NCI-H460 (cell line): ENCODE measurements around the gene RPL3. TPM values are rescaled to one million over a fixed set of nuclear protein-coding genes. Genes with fewer than 3 reads are reported as not detected.

Experiments used
- DNase-seq: peaks from one replicate; pipeline ENCODE4 v3.0.0-alpha.2; 2016; ENCODE audit warnings: low read depth; ENCODE audit errors: extremely low read depth
- total RNA-seq: library from RNA; depleted of rRNA; stranded (reverse); fragments of >200 nt; shearing (Covaris generic); gene quantifications from 2 replicates; pipeline ENCODE4 v1.2.3, GENCODE V29; 2014

The RPL3 gene
- total RNA-seq, 1 experiment from 2014 or later = 2,502 TPM

DNA sequence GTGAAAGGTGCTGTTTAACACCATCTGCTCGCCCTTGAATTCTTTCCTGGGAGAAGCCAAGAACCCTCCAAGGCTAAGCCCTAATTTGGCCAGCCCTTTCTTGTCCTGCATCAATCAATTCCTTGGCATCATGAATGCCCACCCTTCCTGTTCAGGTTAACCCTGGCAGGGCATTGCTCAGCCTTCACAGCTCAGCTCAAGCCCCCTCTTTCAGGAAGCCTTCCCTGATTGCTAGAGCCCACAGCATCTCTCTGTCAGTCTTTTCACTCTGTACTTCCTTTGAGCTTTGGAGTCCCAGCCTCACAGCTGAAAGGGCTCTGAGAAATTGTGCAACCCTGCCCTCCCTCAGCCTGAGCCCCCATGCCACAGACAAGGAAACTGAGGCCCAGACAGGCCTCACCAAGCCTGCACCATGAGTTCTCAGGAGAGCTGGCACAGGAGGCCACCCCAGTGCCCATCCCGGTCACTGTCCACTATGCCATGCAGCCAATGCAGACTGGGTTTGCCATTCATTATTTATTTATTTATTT, 16.9 kb downstream of the RPL3 start:
- no peak for DNase-seq

- DNase-seq = no peak
These were observed 17.5 kb downstream of the RPL3 start for GRCh38 chr22:39301926-39302325.

DNA sequence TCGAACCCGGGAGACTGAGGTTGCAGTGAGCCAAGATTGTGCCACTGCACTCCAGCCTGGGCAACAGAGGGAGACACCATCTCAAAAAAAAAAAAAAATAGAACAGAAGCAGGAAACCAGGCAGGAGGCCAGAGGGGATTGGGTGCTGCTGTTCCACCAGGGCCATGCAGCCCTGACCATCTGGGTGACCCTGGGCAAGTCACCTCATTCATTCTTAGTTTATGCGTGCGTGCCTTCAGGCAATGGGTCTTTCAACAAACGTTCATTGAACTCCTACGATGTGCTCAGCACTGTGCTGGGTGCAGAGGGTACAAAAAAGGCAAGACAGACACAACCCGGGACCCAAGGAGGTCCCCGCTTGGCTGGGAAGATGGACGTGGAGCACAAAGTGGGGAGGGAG, 18.3 kb downstream of the RPL3 start:
- DNase-seq = no peak

DNA sequence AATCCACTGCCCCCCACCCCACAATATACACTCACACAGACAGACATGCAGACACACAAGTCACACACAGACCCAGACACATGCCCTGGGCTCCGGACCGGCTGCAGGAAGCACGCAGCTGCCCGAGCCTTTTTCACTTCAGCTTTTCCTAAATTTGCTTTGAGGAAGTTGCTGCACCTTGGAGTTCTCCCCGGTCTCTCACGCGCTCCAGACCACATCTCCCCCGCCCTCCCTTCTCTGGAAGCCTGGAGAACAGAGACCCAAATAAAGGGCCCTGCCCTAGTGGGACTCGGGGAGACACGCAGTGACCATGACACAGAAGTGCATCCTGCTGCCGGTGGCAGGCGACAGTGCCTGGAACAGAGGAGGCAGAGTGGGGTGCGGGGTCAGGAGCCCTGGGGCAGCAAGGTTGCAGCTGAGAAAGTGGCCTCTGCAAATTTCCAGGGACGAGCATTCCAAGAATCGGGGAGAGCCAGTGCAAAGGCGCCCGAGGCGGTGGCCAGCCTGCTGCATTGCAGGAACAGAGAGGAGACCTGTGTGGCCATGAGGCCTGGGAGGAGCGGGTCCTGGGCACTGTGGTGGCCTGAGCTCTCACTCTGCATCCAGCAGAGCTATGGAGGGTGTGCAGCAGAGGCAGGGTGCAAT, 19.1 kb downstream of the RPL3 start:
- no peak for DNase-seq

GRCh38 chr22:39299829-39300178, 19.6 kb downstream of the RPL3 start:
- DNase-seq = no peak

DNA sequence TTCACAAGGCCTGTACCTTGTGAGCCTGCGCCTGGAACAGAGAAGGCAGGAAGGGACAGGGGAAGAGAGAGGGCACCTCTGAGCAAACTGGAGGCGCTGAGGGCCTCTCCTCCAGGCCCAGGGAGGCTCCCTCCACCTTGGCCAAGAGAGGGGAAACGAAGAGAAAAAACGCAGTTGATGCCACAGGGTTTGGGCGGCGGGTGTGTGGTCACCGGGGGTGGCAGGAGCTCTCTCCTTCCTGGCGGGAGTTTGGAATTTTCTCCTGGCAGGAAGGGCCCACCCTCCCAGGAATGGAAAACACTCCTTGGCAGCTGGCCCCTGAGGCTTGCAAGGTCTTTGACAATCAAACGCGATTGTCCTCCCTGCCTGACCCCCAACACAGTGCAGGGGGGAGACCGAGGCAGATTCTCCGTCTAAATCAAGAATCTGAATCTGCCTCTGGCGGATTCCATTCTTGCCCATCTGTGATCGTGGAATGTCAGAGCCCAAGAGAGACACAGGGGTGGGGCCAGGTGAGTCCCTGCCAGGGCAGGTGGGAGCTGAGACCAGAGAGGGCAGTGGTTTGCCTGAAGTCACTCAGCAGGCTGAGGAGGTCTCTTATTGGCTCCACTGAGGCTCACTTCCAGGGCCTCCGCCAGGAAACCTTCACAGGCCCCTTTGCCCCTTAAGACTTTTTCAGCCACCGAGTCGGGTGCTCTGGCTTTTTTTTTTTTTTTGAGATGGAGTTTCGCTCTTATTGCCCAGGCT, 21.0 kb downstream of the RPL3 start:
- no peak for DNase-seq

GRCh38 chr22:39297490-39298240, 21.8 kb downstream of the RPL3 start:
- no peak for DNase-seq

DNA sequence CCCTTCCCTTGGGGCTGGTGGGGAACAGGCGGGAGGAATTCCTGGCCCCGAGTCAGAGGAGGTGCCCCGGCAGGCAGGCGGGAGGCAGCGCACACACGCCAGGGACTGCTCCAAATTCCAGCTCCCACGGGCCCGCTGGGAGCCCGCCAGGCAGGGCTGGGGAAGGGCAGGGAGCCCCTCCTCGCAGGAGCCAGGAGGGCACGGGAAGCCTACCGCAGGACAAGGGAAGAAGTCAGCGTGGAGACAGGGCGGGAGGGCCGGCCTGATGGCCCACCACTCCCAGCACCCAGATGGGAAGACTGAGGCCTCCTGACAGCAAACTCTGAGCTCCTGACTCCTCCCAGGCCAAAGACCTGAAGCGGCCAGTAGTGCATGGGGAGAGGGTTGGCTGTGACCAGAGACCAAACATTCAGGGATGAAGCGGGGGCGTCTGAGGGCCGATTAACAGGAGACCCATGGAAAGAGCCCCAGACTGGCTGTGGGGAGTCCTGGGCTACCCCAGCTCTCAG, 22.4 kb downstream of the RPL3 start:
- DNase-seq = no peak

DNA sequence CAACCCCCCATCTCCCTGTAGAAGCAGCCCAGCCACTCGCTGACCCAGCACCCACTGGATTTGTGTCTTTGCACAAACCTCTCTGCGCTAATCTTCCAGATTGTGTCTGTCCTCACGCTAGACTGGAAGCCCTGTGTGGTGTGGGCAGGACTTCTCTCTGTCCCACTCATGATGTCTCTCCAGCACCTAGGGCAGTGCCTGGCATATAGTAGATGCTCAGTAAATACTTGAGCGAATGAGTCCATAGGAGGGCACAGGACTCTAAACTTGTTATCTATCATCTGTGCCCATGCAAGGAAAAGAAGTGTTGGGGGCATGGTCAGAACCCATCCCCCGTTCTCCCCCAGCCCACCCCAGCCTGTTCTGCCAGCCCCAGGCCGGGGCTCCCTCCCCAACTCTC, 22.9 kb downstream of the RPL3 start:
- no peak for DNase-seq

GRCh38 chr22:39294571-39295468, 24.6 kb downstream of the RPL3 start:
- no peak for DNase-seq

DNA sequence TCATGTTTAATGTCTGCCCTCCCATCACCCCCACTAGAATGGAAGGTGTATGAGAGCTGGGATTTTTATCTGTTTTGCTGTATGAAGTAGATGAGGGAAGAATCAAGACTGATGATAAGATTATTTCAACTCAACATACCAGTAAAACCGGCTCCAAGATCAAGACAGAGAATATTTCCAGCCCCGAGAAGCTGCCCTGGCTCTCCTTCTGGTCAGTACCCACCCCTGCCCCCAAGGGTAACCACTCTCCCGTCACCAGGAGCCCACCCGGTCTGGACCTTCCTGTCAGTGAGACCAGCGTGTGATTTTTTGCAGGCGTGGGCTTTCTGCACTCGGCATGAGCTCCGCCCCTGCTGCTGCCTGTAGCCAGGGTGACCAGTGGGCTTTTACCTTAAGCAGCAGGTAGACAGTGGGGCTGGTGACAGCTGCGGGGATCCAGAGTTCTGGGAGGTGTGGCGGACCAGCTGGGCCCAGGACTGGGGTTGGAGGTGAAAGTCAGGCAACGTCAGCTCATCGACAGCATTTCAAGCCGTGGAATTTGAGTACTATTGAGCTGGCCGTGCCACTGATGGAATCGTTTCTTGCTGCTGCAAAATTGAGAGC, 25.6 kb downstream of the RPL3 start:
- no peak for DNase-seq

DNA sequence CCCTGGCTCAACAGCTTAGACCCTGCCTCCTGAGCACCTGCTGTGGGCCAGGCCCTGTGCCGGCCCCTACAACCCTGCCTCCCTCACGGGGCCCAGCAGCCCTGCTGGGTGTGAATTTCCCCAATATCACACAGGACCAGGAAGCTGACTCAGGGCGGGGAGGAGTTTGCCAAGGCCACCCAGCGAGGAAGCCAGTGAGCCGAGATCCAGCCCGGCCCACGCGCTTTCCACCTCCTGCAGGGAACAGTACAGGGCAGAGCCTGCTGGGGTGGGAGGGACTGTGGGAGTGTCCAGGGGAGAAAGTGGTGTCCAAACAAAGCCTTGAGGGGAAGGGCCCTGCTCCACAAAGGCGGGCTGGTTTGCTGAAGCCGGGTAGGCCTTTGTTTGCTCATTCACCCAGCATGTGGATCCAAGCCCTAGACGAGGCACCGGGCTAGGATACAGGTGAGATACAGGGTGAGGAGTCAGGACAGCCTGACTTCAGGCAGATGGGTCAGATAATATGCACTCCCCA, 26.8 kb downstream of the RPL3 start:
- peak; percentile 72 for DNase-seq

GRCh38 chr22:39292031-39292462, 27.4 kb downstream of the RPL3 start:
- DNase-seq = no peak

GRCh38 chr22:39291523-39291922, 27.9 kb downstream of the RPL3 start:
- DNase-seq = no peak

- no peak for DNase-seq
These were observed 28.7 kb downstream of the RPL3 start for GRCh38 chr22:39290724-39291161.

DNA sequence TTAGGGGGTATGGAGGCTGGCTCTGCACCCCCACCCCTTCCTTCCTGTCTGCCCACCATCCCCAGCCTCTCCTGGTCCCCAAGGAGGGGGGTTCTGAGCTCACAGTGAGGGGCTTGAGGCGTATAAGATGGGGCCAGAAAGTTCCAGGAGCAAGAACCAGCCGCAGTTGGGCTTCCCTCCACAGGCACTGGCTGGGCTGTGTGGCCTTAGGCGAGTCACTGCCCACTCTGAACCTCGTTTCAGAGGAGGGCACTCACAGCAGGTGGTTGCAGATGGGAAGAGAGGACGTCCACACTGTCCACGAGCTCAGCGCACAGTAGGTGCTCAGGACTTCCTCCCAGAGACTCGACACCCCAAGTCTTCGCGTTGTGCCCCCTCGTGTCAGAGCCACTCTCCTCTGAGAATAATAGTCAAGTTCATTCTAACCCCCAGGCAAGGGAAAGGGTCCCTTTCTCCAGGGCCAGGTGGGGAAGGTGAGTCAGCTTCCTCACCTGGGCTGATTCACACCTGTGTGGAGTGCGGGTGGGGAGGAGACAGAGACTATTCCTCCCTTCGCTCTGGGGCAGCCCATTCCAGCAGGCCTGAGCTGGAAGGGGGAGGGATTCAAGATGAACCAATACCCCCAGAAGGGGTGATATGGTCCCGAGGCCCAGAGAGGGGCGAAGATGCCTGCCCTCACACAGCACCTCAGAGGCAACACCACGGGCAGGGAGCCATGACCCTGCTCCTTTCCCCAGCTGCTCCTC, 29.3 kb downstream of the RPL3 start:
- DNase-seq = no peak

DNA sequence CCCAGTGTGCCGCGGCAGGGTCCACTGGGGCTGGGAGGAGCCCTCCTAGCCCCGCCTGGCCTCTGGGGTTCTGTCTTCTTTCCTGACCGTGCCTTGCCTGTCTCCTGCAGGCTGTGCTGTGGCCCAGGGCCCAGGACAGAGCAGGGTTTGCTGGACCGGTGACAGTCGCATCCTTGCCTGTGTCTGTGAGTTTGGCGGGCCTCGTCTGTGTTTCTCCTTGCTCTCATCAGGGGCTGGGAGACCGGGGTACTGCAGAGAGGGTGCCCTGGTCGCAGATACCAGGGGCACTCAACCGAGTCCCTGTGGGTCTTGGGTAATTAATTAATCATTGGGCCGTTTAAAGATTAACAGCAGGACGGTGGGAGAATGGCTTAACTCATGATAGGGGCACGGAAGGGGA, 29.9 kb downstream of the RPL3 start:
- DNase-seq = no peak

GRCh38 chr22:39288135-39288898, 31.1 kb downstream of the RPL3 start:
- no peak for DNase-seq
